Heart left ventricle (tissue), 13 donors: ENCODE results near the gene MANSC1.

Experiments
- CTCF ChIP-seq, 12 donors: fragments of 200-600 bp; sonication (generic) in 4 of 12; IDR thresholded peaks; one replicate each; pipeline versions ENCODE4 v1.5.0 to v1.8.0; 2018 to 2022; ENCODE audit warnings: antibody characterized with exemption in 12 of 12, mild to moderate bottlenecking in 5 of 12
- POLR2A ChIP-seq, 2 donors: fragments of 450-650 bp; IDR thresholded peaks; one replicate each; pipeline ENCODE4 v1.6.1; 2017; ENCODE audit warnings: antibody characterized with exemption in 2 of 2, mild to moderate bottlenecking in 2 of 2, moderate library complexity in 2 of 2
- donor health status: ischemic (EF 13 %, LVEDD 7.1; RV severe dilation, severe dysfunction).
- donor health status: DM: no; HTN: yes; CAD: no.
- donor health status: DM: no; HTN: no; CAD: no.
- donor health status: ischemic (EF 25% LVEDD 6.9; RV normal size, moderate dysfunction).
- donor health status: ischemic (EF 25% LVEDD 5.7; RV mildly dilated, moderate dysfunction).
- donor health status: ischemic (EF 35%, LVEDD 5.7; RV mildly dilated, moderate dysfunction).
- donor health status: nonischemic (EF 11% LVEDD 7.7; RV severe dilation, severe dysfunction).
- donor health status: DM: yes; HTN: yes; CAD: no.
- donor health status: PGD.
- donor health status: ischemic (EF 29% LVEDD 5.4; RV normal size, mild dysfunction).
- donor health status: nonischemic (EF 23%, LVEDD 6.1; RV moderate dilation, normal function).

GRCh38 chr12:12282761-12283425, 67.1 kb downstream of the MANSC1 start:
- TF ChIP-seq POLR2A (IDR thresholded peaks at IDR 0.05) (no peak), CTCF (IDR thresholded peaks at IDR 0.05) (no peak)
